H9 (cell line): ENCODE measurements around the gene MPV17L2. TPM values are rescaled to one million over a fixed set of nuclear protein-coding genes. Genes with fewer than 3 reads are reported as not detected.

Source experiments
- DNase-seq: peaks from one replicate; pipeline ENCODE4 v3.0.0-alpha.2; 2017
- H2AFZ ChIP-seq: one replicate; pipeline ENCODE4 v1.6.1; 2013; ENCODE audit warnings: mild to moderate bottlenecking, low read length, control low read depth, moderate library complexity
- H2AK5ac ChIP-seq: 2 replicates; pipeline ENCODE4 v1.6.1; 2013; ENCODE audit warnings: low read length, control low read depth, mixed read lengths; ENCODE audit not compliant: insufficient read length
- H2BK120ac ChIP-seq: one replicate; pipeline ENCODE4 v1.6.1; 2013; ENCODE audit warnings: low read depth, mild to moderate bottlenecking, low read length, control low read depth, inconsistent platforms; ENCODE audit not compliant: poor library complexity, severe bottlenecking
- H2BK12ac ChIP-seq: 2 replicates; pipeline ENCODE4 v1.6.1; 2013; ENCODE audit warnings: low read length, control low read depth, mixed read lengths, low read depth; ENCODE audit not compliant: insufficient read length
- H2BK15ac ChIP-seq: 2 replicates; pipeline ENCODE4 v1.6.1; 2013; ENCODE audit warnings: low read depth, low read length, control low read depth
- H2BK20ac ChIP-seq: one replicate; pipeline ENCODE4 v1.6.1; 2013; ENCODE audit warnings: low read depth, mild to moderate bottlenecking, low read length, control low read depth, inconsistent platforms; ENCODE audit not compliant: poor library complexity, severe bottlenecking
- H2BK5ac ChIP-seq: 2 replicates; pipeline ENCODE4 v1.6.1; 2013; ENCODE audit warnings: low read length, control low read depth, mixed read lengths; ENCODE audit not compliant: insufficient read length
- H3K14ac ChIP-seq: 2 replicates; pipeline ENCODE4 v1.6.1; 2013; ENCODE audit warnings: low read length, control low read depth; ENCODE audit not compliant: insufficient read depth
- H3K18ac ChIP-seq: 2 replicates; pipeline ENCODE4 v1.6.1; 2013; ENCODE audit warnings: low read depth, mild to moderate bottlenecking, mixed read lengths, low read length, control low read depth; ENCODE audit not compliant: insufficient read length
- H3K23ac ChIP-seq: 2 replicates; pipeline ENCODE4 v1.6.1; 2013; ENCODE audit warnings: low read length, control low read depth, mixed read lengths, low read depth; ENCODE audit not compliant: insufficient read length
- H3K23me2 ChIP-seq: 2 replicates; pipeline ENCODE4 v1.6.1; 2013; ENCODE audit warnings: low read depth, mild to moderate bottlenecking, mixed read lengths, low read length, control low read depth; ENCODE audit not compliant: insufficient read length, poor library complexity, severe bottlenecking
- H3K27ac ChIP-seq: 2 replicates; pipeline ENCODE4 v1.5.1; 2013; ENCODE audit warnings: low read length, control low read depth, mixed read lengths, low read depth; ENCODE audit not compliant: insufficient read length
- H3K27me3 ChIP-seq: 2 replicates; pipeline ENCODE4 v1.6.1; 2013; ENCODE audit warnings: low read length, control low read depth, inconsistent platforms; ENCODE audit not compliant: insufficient read depth
- H3K4ac ChIP-seq: 2 replicates; pipeline ENCODE4 v1.6.1; 2013; ENCODE audit warnings: low read depth, mild to moderate bottlenecking, control low read depth, inconsistent platforms, low read length, moderate library complexity
- H3K4me1 ChIP-seq: 2 replicates; pipeline ENCODE4 v1.6.1; 2013; ENCODE audit warnings: low read length, control low read depth, inconsistent platforms; ENCODE audit not compliant: insufficient read depth
- H3K4me2 ChIP-seq: 2 replicates; pipeline ENCODE4 v1.6.1; 2013; ENCODE audit warnings: low read length, control low read depth, mixed read lengths; ENCODE audit not compliant: insufficient read length, insufficient read depth
- H3K56ac ChIP-seq: 2 replicates; pipeline ENCODE4 v1.6.1; 2013; ENCODE audit warnings: low read depth, mild to moderate bottlenecking, mixed read lengths, low read length, control low read depth; ENCODE audit not compliant: insufficient read length
- H3K79me1 ChIP-seq: 2 replicates; pipeline ENCODE4 v1.6.1; 2013; ENCODE audit warnings: low read depth, mild to moderate bottlenecking, moderate library complexity, low read length, control low read depth, inconsistent platforms; ENCODE audit not compliant: insufficient read depth, poor library complexity, severe bottlenecking
- H3K79me2 ChIP-seq: 2 replicates; pipeline ENCODE4 v1.6.1; 2013; ENCODE audit warnings: low read length, control low read depth, inconsistent platforms; ENCODE audit not compliant: insufficient read depth
- H3K9ac ChIP-seq: 2 replicates; pipeline ENCODE4 v1.6.1; 2013; ENCODE audit warnings: low read length, control low read depth, mixed read lengths; ENCODE audit not compliant: insufficient read length; ENCODE audit errors: extremely low read depth
- H3K9me3 ChIP-seq: one replicate; pipeline ENCODE4 v1.6.1; 2013; ENCODE audit warnings: low read depth, low read length, inconsistent platforms; ENCODE audit not compliant: control insufficient read depth
- H3T11ph ChIP-seq: one replicate; pipeline ENCODE4 v1.6.1; 2013; ENCODE audit warnings: mild to moderate bottlenecking, low read length, control low read depth, inconsistent platforms
- H4K20me1 ChIP-seq: one replicate; pipeline ENCODE4 v1.6.1; 2013; ENCODE audit not compliant: control insufficient read depth, insufficient read length, insufficient read depth
- H4K5ac ChIP-seq: 2 replicates; pipeline ENCODE4 v1.6.1; 2013; ENCODE audit warnings: low read depth, mild to moderate bottlenecking, mixed read lengths, low read length, control low read depth; ENCODE audit not compliant: insufficient read length
- H4K8ac ChIP-seq: replicated peaks from 2 replicates; pipeline ENCODE4 v1.6.1; 2013; ENCODE audit warnings: low read length, control low read depth, mixed read lengths, low read depth; ENCODE audit not compliant: insufficient read length
- H4K91ac ChIP-seq: 2 replicates; pipeline ENCODE4 v1.6.1; 2013; ENCODE audit warnings: low read depth, mild to moderate bottlenecking, moderate library complexity, mixed read lengths, low read length, control low read depth; ENCODE audit not compliant: insufficient read length
- H3K27ac Mint-ChIP-seq, 3 experiments: 2 replicates in 2 of 3; 3 replicates in 1 of 3; pipeline ENCODE4 v1.8.0; 2020 to 2021; ENCODE audit warnings: mixed read lengths in 3 of 3, mild to moderate bottlenecking in 1 of 3, moderate library complexity in 1 of 3
- H3K27me3 Mint-ChIP-seq: 2 replicates; pipeline ENCODE4 v1.8.0; 2021; ENCODE audit warnings: low read depth, mild to moderate bottlenecking, moderate library complexity, mixed read lengths
- H3K36me3 Mint-ChIP-seq, 3 experiments: 2 replicates in 2 of 3; 3 replicates in 1 of 3; pipeline ENCODE4 v1.8.0; 2020 to 2021; ENCODE audit warnings: low read depth in 3 of 3, mixed read lengths in 3 of 3; ENCODE audit not compliant: insufficient read depth in 1 of 3
- H3K4me1 Mint-ChIP-seq, 2 experiments: 2 replicates each; pipeline ENCODE4 v1.8.0; 2020; ENCODE audit warnings: mixed read lengths in 2 of 2
- H3K4me3 Mint-ChIP-seq, 2 experiments: 2 replicates in 1 of 2; 3 replicates in 1 of 2; pipeline ENCODE4 v1.8.0; 2020 to 2021; ENCODE audit warnings: mild to moderate bottlenecking in 2 of 2, mixed read lengths in 2 of 2, moderate library complexity in 1 of 2
- H3K9me3 Mint-ChIP-seq, 2 experiments: 2 replicates in 1 of 2; 3 replicates in 1 of 2; pipeline ENCODE4 v1.8.0; 2020; ENCODE audit warnings: mild to moderate bottlenecking in 2 of 2, mixed read lengths in 2 of 2, moderate library complexity in 1 of 2
- WGBS: extraction: QIAGEN DNeasy Blood & Tissue Kit; methylation state at CpG from one replicate; pipeline ENCODE4 v1.1.7; 2013; ENCODE audit warnings: missing lambda C conversion rate, low lambda C conversion rate, mixed read lengths; ENCODE audit not compliant: insufficient read length; ENCODE audit errors: extremely low coverage; 5-methylcytosine and 5-hydroxymethylcytosine counted together
- total RNA-seq: library from RNA; stranded (reverse); gene quantifications from 2 replicates; pipeline ENCODE4 v1.2.1, GENCODE V29; 2021
- TF ChIP-seq, protein P1 (sequence below): fragments of 200-600 bp; sonication (generic); conservative IDR thresholded peaks from 3 replicates; pipeline ENCODE4 v1.8.0; 2021; ENCODE audit warnings: antibody characterized with exemption, mild to moderate bottlenecking

MPV17L2 gene
- total RNA-seq, 1 experiment from 2014 or later = 26.4 TPM

DNA sequence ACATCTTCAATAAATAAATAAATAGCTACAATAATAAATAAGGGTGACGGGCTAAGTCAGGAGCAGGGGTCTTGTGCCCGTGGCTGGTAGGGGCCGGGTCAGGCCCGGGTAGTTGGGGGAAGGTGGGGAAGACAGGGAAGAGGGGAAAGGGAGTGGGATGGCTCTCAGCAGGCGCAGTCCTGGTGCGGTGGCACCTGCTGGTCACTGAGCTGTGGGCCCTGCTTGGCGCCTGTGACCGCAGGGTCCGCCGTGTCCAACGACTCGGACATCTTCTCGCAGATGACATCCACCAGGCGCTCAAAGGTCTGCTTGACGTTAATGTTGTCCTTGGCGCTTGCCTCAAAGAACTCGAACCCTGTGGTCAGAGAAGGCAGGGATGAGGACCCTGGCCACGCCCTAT is 4.3 kb downstream of the MPV17L2 start:
- Histone ChIP-seq H3T11ph (no peak overlapping the region), H4K5ac (no peak overlapping the region), H2AFZ (no peak overlapping the region), H3K56ac (no peak overlapping the region), H2BK120ac (no peak overlapping the region), H3K4me2 (no peak overlapping the region), H2AK5ac (no peak overlapping the region), H3K9ac (no peak overlapping the region), H2BK5ac (no peak overlapping the region), H4K20me1 (no peaks in the 10 kb centered on the region), H4K91ac (no peak overlapping the region), H2BK20ac (no peak overlapping the region), H3K23ac (no peak overlapping the region), H3K79me1 (peaks cover 6% of the 10 kb centered on the region), H3K4me1 (no peaks in the 10 kb centered on the region; the same call in 1 of the 2 replicates), H3K27me3 (no peaks in the 10 kb centered on the region), H3K18ac (no peak overlapping the region), H4K8ac (no peak overlapping the region), H3K4ac (no peak overlapping the region), H3K27ac (no peak overlapping the region), H3K79me2 (peaks cover 2% of the 10 kb centered on the region; the same call in 1 of the 2 replicates), H3K23me2 (peaks cover 8% of the 10 kb centered on the region), H2BK15ac (no peak overlapping the region), H3K14ac (no peak overlapping the region), H2BK12ac (no peak overlapping the region), H3K9me3 (no peaks in the 10 kb centered on the region)
- Mint-ChIP-seq H3K9me3 (no peaks in the 10 kb centered on the region; a peak in 1 of 5 replicates), H3K4me3 (no peak overlapping the region), H3K4me1 (peaks cover 10 to 13% of the 10 kb centered on the region in 2 experiments), H3K36me3 (peaks cover 21 to 50% (median 43%) of the 10 kb centered on the region in 3 experiments), H3K27me3 (no peaks in the 10 kb centered on the region; the same call in 1 of the 2 replicates), H3K27ac (no peak overlapping the region)
- WGBS = no CpG with 5 or more reads among the region's 18 CpGs
- TF ChIP-seq, protein P1, sequence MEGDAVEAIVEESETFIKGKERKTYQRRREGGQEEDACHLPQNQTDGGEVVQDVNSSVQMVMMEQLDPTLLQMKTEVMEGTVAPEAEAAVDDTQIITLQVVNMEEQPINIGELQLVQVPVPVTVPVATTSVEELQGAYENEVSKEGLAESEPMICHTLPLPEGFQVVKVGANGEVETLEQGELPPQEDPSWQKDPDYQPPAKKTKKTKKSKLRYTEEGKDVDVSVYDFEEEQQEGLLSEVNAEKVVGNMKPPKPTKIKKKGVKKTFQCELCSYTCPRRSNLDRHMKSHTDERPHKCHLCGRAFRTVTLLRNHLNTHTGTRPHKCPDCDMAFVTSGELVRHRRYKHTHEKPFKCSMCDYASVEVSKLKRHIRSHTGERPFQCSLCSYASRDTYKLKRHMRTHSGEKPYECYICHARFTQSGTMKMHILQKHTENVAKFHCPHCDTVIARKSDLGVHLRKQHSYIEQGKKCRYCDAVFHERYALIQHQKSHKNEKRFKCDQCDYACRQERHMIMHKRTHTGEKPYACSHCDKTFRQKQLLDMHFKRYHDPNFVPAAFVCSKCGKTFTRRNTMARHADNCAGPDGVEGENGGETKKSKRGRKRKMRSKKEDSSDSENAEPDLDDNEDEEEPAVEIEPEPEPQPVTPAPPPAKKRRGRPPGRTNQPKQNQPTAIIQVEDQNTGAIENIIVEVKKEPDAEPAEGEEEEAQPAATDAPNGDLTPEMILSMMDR = no peak
- DNase-seq = no peak
